ENCODE data around the gene JDP2. TPM values are rescaled to one million over a fixed set of nuclear protein-coding genes. Genes with fewer than 3 reads are reported as not detected.

The JDP2 gene
- total and polyA plus RNA-seq, 2 donors (not counting 1 experiment from before 2014, with no cell fraction given) = 7.9 to 17.9 TPM

DNA sequence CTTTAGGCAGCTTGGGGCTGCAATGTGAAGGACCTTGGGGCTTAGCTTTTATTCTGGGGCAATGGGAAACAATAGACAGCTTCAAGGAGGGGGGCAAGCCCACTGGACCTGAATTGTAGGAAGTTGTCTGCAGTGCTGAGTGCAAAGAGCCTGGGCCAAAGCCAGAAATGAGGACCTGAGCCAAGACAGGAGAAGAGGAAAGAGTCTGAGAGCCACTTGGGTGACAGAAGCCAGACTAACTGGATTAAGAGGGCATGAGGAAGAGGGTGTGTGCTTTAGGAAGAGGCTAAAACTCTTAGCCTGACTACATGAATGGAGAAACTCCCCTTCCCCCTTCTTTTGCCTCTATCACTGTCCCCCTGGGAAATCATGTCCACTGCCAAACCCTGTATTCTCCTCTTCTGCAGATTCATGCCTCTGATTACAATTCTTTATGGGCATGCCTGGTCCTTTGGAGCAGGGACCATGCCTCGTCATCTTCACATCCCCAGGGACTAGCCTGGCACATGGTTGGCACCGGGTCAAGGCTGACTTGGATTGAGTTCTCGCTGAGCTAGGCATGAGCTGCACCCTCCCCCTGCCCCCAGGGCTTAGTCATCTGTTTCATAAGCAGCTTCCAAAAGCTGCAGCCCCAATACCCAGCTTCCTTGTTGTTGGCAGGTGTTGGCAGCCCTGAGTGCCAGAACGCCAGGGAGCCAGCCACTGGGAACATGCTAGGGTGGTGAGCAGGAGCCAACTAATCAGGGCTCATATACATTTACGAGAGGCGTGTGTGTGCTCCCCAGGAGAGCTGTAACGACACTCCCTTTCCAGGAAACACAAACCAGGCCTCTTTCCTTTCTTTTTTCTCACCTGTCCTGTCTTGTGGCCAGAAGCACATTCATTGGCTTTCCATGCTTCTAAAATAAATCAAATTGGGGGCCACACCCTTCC lies 27.7 kb upstream of the JDP2 start:
- peaks cover 0 to 8% (median 0%) of the 10 kb centered on the region in 4 experiments for H3K27me3 ChIP-seq (replicated peaks in 1 of 4; ENCODE audit: control extremely low read depth in 1 of 4, control insufficient read depth in 3 of 4, insufficient read depth in 4 of 4, low read length in 3 of 4)
- H3K36me3 ChIP-seq (replicated peaks in 1 of 2; ENCODE audit: control extremely low read depth in 1 of 2, control insufficient read depth in 1 of 2, extremely low read depth in 1 of 2, insufficient read depth in 2 of 2, low read length in 1 of 2) = no peaks in the 10 kb centered on the region
- intact Hi-C loops (cut with micrococcal nuclease) = no loop called here
- POLR2A ChIA-PET = no interaction called here
- H3K9me3 ChIP-seq (ENCODE audit: control extremely low read depth in 1 of 3, control insufficient read depth in 2 of 3, insufficient read depth in 1 of 3, low read length in 2 of 3) = peaks cover 1 to 7% (median 3%) of the 10 kb centered on the region in 3 donors
- ATAC-seq (ENCODE audit: low read depth) (no peak), DNase-seq (no peak)
- Mint-ChIP-seq H3K4me1 (no peaks in the 10 kb centered on the region), H3K9me3 (ENCODE audit: insufficient read depth) (no peaks in the 10 kb centered on the region), H3K27ac (no peak overlapping the region), H3K27me3 (no peaks in the 10 kb centered on the region), H3K4me3 (no peak overlapping the region)
- no peak overlapping the region for H3K4me2 ChIP-seq (replicated peaks; ENCODE audit: low read depth, low read length, poor library complexity, severe bottlenecking)
- CTCF ChIA-PET = interaction anchor here (0.6 to 0.9 kb wide), 2 partner anchors 88 to 89 kb away, joined by 3 to 4 read pairs; no protein-coding TSS in a partner anchor
- H4K20me1 ChIP-seq (ENCODE audit: control insufficient read depth, insufficient read depth, low read length, poor library complexity, severe bottlenecking) = no peaks in the 10 kb centered on the region
- WGBS (ENCODE audit: insufficient coverage) = 36% methylated on average over 6 of the region's 7 CpGs
- H3K4me3 ChIP-seq (ENCODE audit: control extremely low read depth in 1 of 5, extremely low read depth in 1 of 5, insufficient read depth in 1 of 5, low read depth in 2 of 5, low read length in 4 of 5) = no peak overlapping the region
- H3K27ac ChIP-seq (ENCODE audit: low read length in 2 of 2) = no peak overlapping the region
- H3K9ac ChIP-seq (ENCODE audit: low read length) = no peak overlapping the region
- no peaks in the 10 kb centered on the region for H3K79me2 ChIP-seq (ENCODE audit: control insufficient read depth, insufficient read depth, low read length)
- no peaks in the 10 kb centered on the region for H3K4me1 ChIP-seq (ENCODE audit: control insufficient read depth in 2 of 2, insufficient read depth in 2 of 2, low read length in 2 of 2)
- no peak for TF ChIP-seq CTCF (IDR thresholded peaks at IDR 0.05)
- no peak overlapping the region for H2AFZ ChIP-seq (ENCODE audit: insufficient read depth, low read depth, low read length, poor library complexity, severe bottlenecking)

DNA sequence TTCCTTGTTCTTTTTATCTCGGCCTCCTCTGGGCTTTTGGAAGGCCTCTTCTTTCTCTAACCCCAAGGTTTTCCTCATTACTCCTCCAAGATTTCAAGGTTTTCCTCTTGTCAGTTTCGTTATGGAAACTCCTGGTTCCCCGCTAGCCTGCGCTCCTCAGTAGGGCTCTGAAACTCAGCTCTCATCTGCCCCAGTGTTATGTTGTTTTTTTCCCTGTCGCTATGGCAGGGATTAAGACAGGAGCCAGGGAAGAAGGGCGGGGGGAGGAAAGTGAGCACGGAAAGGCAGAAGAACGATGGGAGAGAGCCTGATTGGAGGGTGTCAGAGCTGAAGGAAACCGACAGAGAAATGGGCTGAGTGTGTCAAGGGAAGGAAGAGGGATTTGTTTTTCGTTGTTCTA lies 26.5 kb upstream of the JDP2 start:
- TF ChIP-seq CTCF (IDR thresholded peaks at IDR 0.05) = no peak
- no peak for TF ChIP-seq EZH2 (IDR thresholded peaks at IDR 0.05; ENCODE audit: borderline replicate concordance, insufficient read depth, low read depth, low read length, poor library complexity, severe bottlenecking)
- H3K4me1 Mint-ChIP-seq = no peaks in the 10 kb centered on the region
- H3K4me1 ChIP-seq (ENCODE audit: control insufficient read depth in 2 of 2, insufficient read depth in 2 of 2, low read length in 2 of 2) = no peaks in the 10 kb centered on the region
- H2AFZ ChIP-seq (ENCODE audit: insufficient read depth, low read depth, low read length, poor library complexity, severe bottlenecking) = no peak overlapping the region
- no peak overlapping the region for H3K27ac ChIP-seq (ENCODE audit: low read length in 2 of 2)
- no peaks in the 10 kb centered on the region for H3K36me3 ChIP-seq (replicated peaks in 1 of 2; ENCODE audit: control extremely low read depth in 1 of 2, control insufficient read depth in 1 of 2, extremely low read depth in 1 of 2, insufficient read depth in 2 of 2, low read length in 1 of 2)
- H3K27me3 ChIP-seq (replicated peaks in 1 of 4; ENCODE audit: control extremely low read depth in 1 of 4, control insufficient read depth in 3 of 4, insufficient read depth in 4 of 4, low read length in 3 of 4) = peaks cover 0 to 5% (median 0%) of the 10 kb centered on the region in 4 experiments
- CTCF ChIA-PET = interaction anchor here (1.4 kb wide), 1 partner anchor 88 kb away, joined by 3 read pairs; no protein-coding TSS in a partner anchor
- intact Hi-C loops (cut with micrococcal nuclease) = no loop called here
- no peak overlapping the region for H3K4me2 ChIP-seq (replicated peaks; ENCODE audit: low read depth, low read length, poor library complexity, severe bottlenecking)
- H3K9me3 Mint-ChIP-seq (ENCODE audit: insufficient read depth) = no peaks in the 10 kb centered on the region
- H3K79me2 ChIP-seq (ENCODE audit: control insufficient read depth, insufficient read depth, low read length) = no peaks in the 10 kb centered on the region
- ATAC-seq (ENCODE audit: low read depth) = no peak
- H3K9me3 ChIP-seq (ENCODE audit: control extremely low read depth in 1 of 3, control insufficient read depth in 2 of 3, insufficient read depth in 1 of 3, low read length in 2 of 3) = peaks cover 1 to 7% (median 3%) of the 10 kb centered on the region in 3 donors
- no peak overlapping the region for H3K27ac Mint-ChIP-seq
- no peak for DNase-seq
- H3K4me3 ChIP-seq (ENCODE audit: control extremely low read depth in 1 of 5, extremely low read depth in 1 of 5, insufficient read depth in 1 of 5, low read depth in 2 of 5, low read length in 4 of 5) = no peak overlapping the region
- H3K27me3 Mint-ChIP-seq = no peaks in the 10 kb centered on the region
- no peak overlapping the region for H3K9ac ChIP-seq (ENCODE audit: low read length)
- H3K4me3 Mint-ChIP-seq = no peak overlapping the region
- POLR2A ChIA-PET = no interaction called here
- WGBS (ENCODE audit: insufficient coverage) = 92% methylated on average over 8 of the region's 10 CpGs
- H4K20me1 ChIP-seq (ENCODE audit: control insufficient read depth, insufficient read depth, low read length, poor library complexity, severe bottlenecking) = no peaks in the 10 kb centered on the region

Data from B cell (primary cell).